Stimulated activated CD4-positive, alpha-beta T cell treated with anti-CD3 and anti-CD28 coated beads, TNF-alpha, amount 100 ng/mL, for 48 hours (primary cell): ENCODE measurements around the gene CBLC.
"Not testable (repeated sequence)": the region's sequence is repeated elsewhere in the genome, so short reads cannot be mapped to it uniquely, and the experiment has no call there.

Source experiments
- DNase-seq, 3 donors: peaks; one replicate each; pipeline ENCODE4 v3.0.0-alpha.2; 2020; ENCODE audit warnings: low read depth in 3 of 3

CBLC gene

GRCh38 chr19:44765033-44765948, 12.4 kb upstream of the CBLC start:
- no peak for DNase-seq

GRCh38 chr19:44765949-44766335, 11.7 kb upstream of the CBLC start:
- no peak for DNase-seq

- DNase-seq, result no peak
These were observed 10.2 kb upstream of the CBLC start for GRCh38 chr19:44767295-44768180.

GRCh38 chr19:44770550-44771257, 7.0 kb upstream of the CBLC start:
- peak; percentile 96 to 97 (median 96) for DNase-seq

GRCh38 chr19:44772144-44772543, 5.5 kb upstream of the CBLC start:
- DNase-seq, result not testable (repeated sequence)

- no peak for DNase-seq
These were observed 4.7 kb upstream of the CBLC start for GRCh38 chr19:44772959-44773358.

- DNase-seq, result no peak
These were observed 1.9 kb upstream of the CBLC start for GRCh38 chr19:44775676-44776240.

- no peak for DNase-seq
These were observed 1.1 kb upstream of the CBLC start for GRCh38 chr19:44776402-44777096.

GRCh38 chr19:44779150-44779549, 1.5 kb downstream of the CBLC start:
- DNase-seq, result no peak

- DNase-seq, result not testable (repeated sequence)
These were observed 4.0 kb downstream of the CBLC start for GRCh38 chr19:44781694-44782093.

GRCh38 chr19:44782729-44783128, 5.0 kb downstream of the CBLC start:
- no peak for DNase-seq

- DNase-seq, result no peak
These were observed 5.9 kb downstream of the CBLC start for GRCh38 chr19:44783545-44783944.

GRCh38 chr19:44785271-44785670, 7.6 kb downstream of the CBLC start:
- DNase-seq, result no peak

- no peak for DNase-seq
These were observed 8.3 kb downstream of the CBLC start for GRCh38 chr19:44785993-44786392.

GRCh38 chr19:44788971-44789370, 11.3 kb downstream of the CBLC start:
- no peak for DNase-seq

GRCh38 chr19:44789943-44790483, 12.3 kb downstream of the CBLC start:
- no peak for DNase-seq

- DNase-seq, result no peak
These were observed 14.6 kb downstream of the CBLC start for GRCh38 chr19:44792281-44792680.

- no peak for DNase-seq
These were observed 16.9 kb downstream of the CBLC start for GRCh38 chr19:44794610-44795009.

- no peak for DNase-seq
These were observed 17.8 kb downstream of the CBLC start for GRCh38 chr19:44795398-44795987.

GRCh38 chr19:44796701-44797115, 19.0 kb downstream of the CBLC start:
- DNase-seq, result no peak
